Nephron (organoid): Measurements from ENCODE around the gene ATF7IP.
"Not testable (repeated sequence)": the region's sequence is repeated elsewhere in the genome, so short reads cannot be mapped to it uniquely, and the experiment has no call there.

ENCODE experiments used
- H3K27ac Mint-ChIP-seq, 3 experiments: 2 replicates each; pipeline ENCODE4 v1.8.0; 2020; ENCODE audit warnings: mixed read lengths in 3 of 3, mild to moderate bottlenecking in 2 of 3, moderate library complexity in 1 of 3
- H3K27me3 Mint-ChIP-seq: 2 replicates; pipeline ENCODE4 v1.8.0; 2021; ENCODE audit warnings: low read depth, mild to moderate bottlenecking, moderate library complexity, mixed read lengths
- H3K36me3 Mint-ChIP-seq: 2 replicates; pipeline ENCODE4 v1.8.0; 2020; ENCODE audit warnings: low read depth, mixed read lengths
- H3K4me1 Mint-ChIP-seq: 2 replicates; pipeline ENCODE4 v1.8.0; 2020; ENCODE audit warnings: mixed read lengths
- H3K4me3 Mint-ChIP-seq, 3 experiments: 2 replicates each; pipeline ENCODE4 v1.8.0; 2020; ENCODE audit warnings: mild to moderate bottlenecking in 3 of 3, mixed read lengths in 3 of 3, moderate library complexity in 2 of 3
- H3K9me3 Mint-ChIP-seq: 2 replicates; pipeline ENCODE4 v1.8.0; 2020; ENCODE audit warnings: mixed read lengths
- TF ChIP-seq, protein P1 (sequence below), 3 experiments: fragments of 200-600 bp; sonication (generic); IDR thresholded peaks; one replicate each; pipeline ENCODE4 v1.5.0; 2021; ENCODE audit warnings: antibody characterized with exemption in 3 of 3; ENCODE audit not compliant: unreplicated experiment in 3 of 3

The ATF7IP gene

DNA sequence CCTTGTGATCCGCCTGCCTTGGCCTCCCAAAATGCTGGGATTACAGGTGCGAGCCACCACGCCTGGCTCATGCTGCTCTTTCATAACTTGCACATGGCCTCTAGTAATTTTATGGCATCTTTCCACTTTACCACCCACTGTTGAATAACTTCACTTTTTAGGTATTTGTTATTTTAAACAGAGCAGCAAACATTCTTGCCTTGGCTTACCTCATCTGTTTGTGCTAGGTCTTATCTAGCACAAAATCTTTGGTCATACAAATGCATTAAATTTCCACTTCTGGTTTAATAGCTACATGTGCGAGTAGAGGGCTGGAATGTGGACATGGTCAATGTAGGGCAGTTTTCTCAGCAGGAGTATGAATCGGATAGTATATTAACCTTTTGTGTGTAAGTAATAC is 38.8 kb upstream of the ATF7IP start:
- TF ChIP-seq, protein P1, sequence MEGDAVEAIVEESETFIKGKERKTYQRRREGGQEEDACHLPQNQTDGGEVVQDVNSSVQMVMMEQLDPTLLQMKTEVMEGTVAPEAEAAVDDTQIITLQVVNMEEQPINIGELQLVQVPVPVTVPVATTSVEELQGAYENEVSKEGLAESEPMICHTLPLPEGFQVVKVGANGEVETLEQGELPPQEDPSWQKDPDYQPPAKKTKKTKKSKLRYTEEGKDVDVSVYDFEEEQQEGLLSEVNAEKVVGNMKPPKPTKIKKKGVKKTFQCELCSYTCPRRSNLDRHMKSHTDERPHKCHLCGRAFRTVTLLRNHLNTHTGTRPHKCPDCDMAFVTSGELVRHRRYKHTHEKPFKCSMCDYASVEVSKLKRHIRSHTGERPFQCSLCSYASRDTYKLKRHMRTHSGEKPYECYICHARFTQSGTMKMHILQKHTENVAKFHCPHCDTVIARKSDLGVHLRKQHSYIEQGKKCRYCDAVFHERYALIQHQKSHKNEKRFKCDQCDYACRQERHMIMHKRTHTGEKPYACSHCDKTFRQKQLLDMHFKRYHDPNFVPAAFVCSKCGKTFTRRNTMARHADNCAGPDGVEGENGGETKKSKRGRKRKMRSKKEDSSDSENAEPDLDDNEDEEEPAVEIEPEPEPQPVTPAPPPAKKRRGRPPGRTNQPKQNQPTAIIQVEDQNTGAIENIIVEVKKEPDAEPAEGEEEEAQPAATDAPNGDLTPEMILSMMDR (IDR thresholded peaks at IDR 0.05; ENCODE audit: unreplicated experiment in 3 of 3), result no peak
- H3K4me3 Mint-ChIP-seq, result no peak overlapping the region
- no peak overlapping the region for H3K27ac Mint-ChIP-seq
- no peaks in the 10 kb centered on the region for H3K4me1 Mint-ChIP-seq
- no peaks in the 10 kb centered on the region for H3K36me3 Mint-ChIP-seq
- peaks cover 10% of the 10 kb centered on the region for H3K9me3 Mint-ChIP-seq
- H3K27me3 Mint-ChIP-seq, result no peaks in the 10 kb centered on the region

DNA sequence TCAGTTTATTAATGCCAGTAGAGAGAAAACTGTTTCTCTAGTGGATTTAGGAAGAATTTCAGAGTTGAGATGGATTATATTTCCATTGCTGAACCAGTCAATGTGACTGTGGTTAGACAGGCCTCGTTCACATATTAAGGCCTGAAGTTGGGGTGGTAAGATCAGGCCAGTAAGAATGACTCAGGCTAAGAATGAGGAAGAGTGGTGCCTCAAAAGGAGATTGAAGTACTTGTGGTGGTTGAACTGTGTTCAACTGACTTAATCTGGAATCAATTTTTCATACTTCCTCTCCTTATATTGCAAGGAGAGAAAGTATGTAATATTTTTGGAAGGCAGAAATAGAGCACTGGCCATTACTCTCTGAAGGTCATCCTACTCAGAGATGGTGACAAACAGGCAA is 37.8 kb upstream of the ATF7IP start:
- H3K9me3 Mint-ChIP-seq, result peaks cover 13% of the 10 kb centered on the region
- no peaks in the 10 kb centered on the region for H3K36me3 Mint-ChIP-seq
- no peak overlapping the region for H3K27ac Mint-ChIP-seq
- no peaks in the 10 kb centered on the region for H3K4me1 Mint-ChIP-seq
- TF ChIP-seq, protein P1 (IDR thresholded peaks at IDR 0.05; ENCODE audit: unreplicated experiment in 3 of 3), result no peak
- no peak overlapping the region for H3K4me3 Mint-ChIP-seq
- no peaks in the 10 kb centered on the region for H3K27me3 Mint-ChIP-seq

GRCh38 chr12:14332482-14332881 is 33.0 kb upstream of the ATF7IP start:
- peaks cover 5% of the 10 kb centered on the region for H3K27me3 Mint-ChIP-seq
- peaks cover 37% of the 10 kb centered on the region for H3K9me3 Mint-ChIP-seq
- no peaks in the 10 kb centered on the region for H3K4me1 Mint-ChIP-seq
- H3K27ac Mint-ChIP-seq, result no peak overlapping the region
- TF ChIP-seq, protein P1 (IDR thresholded peaks at IDR 0.05; ENCODE audit: unreplicated experiment in 3 of 3), result no peak
- H3K4me3 Mint-ChIP-seq, result no peak overlapping the region
- H3K36me3 Mint-ChIP-seq, result peaks cover 3% of the 10 kb centered on the region

- no peaks in the 10 kb centered on the region for H3K4me1 Mint-ChIP-seq
- peaks cover 52% of the 10 kb centered on the region for H3K9me3 Mint-ChIP-seq
- peaks cover 8% of the 10 kb centered on the region for H3K27me3 Mint-ChIP-seq
- H3K36me3 Mint-ChIP-seq, result peaks cover 3% of the 10 kb centered on the region
- H3K27ac Mint-ChIP-seq, result no peak overlapping the region
- no peak overlapping the region for H3K4me3 Mint-ChIP-seq
- TF ChIP-seq, protein P1 (IDR thresholded peaks at IDR 0.05; ENCODE audit: unreplicated experiment in 3 of 3), result no peak
Observed at GRCh38 chr12:14340371-14340770, 25.1 kb upstream of the ATF7IP start.

GRCh38 chr12:14351524-14351923 is 14.0 kb upstream of the ATF7IP start:
- Mint-ChIP-seq H3K9me3 (peaks cover 42% of the 10 kb centered on the region), H3K36me3 (peaks cover 18% of the 10 kb centered on the region)
- H3K4me3 Mint-ChIP-seq, H3K4me1 Mint-ChIP-seq, H3K27me3 Mint-ChIP-seq, H3K27ac Mint-ChIP-seq: not testable (repeated sequence)

GRCh38 chr12:14352066-14352465 is 13.4 kb upstream of the ATF7IP start:
- H3K27ac Mint-ChIP-seq, H3K4me1 Mint-ChIP-seq, H3K4me3 Mint-ChIP-seq, H3K27me3 Mint-ChIP-seq: not testable (repeated sequence)
- Mint-ChIP-seq H3K9me3 (peaks cover 45% of the 10 kb centered on the region), H3K36me3 (peaks cover 18% of the 10 kb centered on the region)

DNA sequence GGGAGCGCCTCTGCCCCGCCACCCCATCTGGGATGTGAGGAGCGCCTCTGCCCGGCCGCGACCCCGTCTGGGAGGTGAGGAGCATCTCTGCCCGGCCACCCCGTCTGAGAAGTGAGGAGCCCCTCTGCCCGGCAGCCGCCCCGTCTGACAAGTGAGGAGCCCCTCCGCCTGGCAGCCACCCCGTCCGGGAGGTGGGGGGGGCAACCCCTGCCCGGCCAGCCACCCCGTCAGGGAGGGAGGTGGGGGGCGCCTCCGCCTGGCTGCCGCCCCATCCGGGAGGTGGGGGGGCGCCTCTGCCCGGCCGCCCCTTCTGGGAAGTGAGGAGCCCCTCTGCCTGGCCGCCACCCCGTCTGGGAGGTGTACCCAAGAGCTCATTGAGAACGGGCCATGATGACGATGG is 10.8 kb upstream of the ATF7IP start:
- peaks cover 18% of the 10 kb centered on the region for H3K36me3 Mint-ChIP-seq
- H3K9me3 Mint-ChIP-seq, result peaks cover 41% of the 10 kb centered on the region
- H3K4me1 Mint-ChIP-seq, H3K27ac Mint-ChIP-seq, H3K4me3 Mint-ChIP-seq, H3K27me3 Mint-ChIP-seq: not testable (repeated sequence)

- peaks cover 31% of the 10 kb centered on the region for H3K9me3 Mint-ChIP-seq
- H3K4me1 Mint-ChIP-seq, result no peaks in the 10 kb centered on the region
- TF ChIP-seq, protein P1 (IDR thresholded peaks at IDR 0.05; ENCODE audit: unreplicated experiment in 3 of 3), result no peak
- H3K36me3 Mint-ChIP-seq, result peaks cover 14% of the 10 kb centered on the region
- H3K4me3 Mint-ChIP-seq, result no peak overlapping the region
- H3K27ac Mint-ChIP-seq, result no peak overlapping the region
- H3K27me3 Mint-ChIP-seq, result no peaks in the 10 kb centered on the region
Observed at GRCh38 chr12:14356147-14356546, 9.3 kb upstream of the ATF7IP start.
